K562 (cell line): Measurements from ENCODE around the gene GALNS.

Source experiments
- CHD1 ChIP-seq: fragments of 200-600 bp; sonication (generic); IDR thresholded peaks from one replicate; pipeline ENCODE4 v1.6.1; 2012; ENCODE audit warnings: mild to moderate bottlenecking, moderate library complexity, low read length, inconsistent platforms
- CTCF ChIP-seq, 3 experiments: IDR thresholded peaks in 2 of 3; conservative IDR thresholded peaks in 1 of 3; 2 replicates each; pipeline ENCODE4 v1.5.1; 2011 to 2012; ENCODE audit warnings: low read length in 3 of 3, mild to moderate bottlenecking in 3 of 3, control low read depth in 2 of 3, improper control_type of control experiment in 1 of 3, inconsistent platforms in 1 of 3, low read depth in 1 of 3, mixed read lengths in 1 of 3, moderate library complexity in 1 of 3; ENCODE audit not compliant: insufficient read depth in 2 of 3
- EZH2 ChIP-seq: IDR thresholded peaks from 2 replicates; pipeline ENCODE4 v1.6.1; 2012; ENCODE audit warnings: low read depth, mild to moderate bottlenecking, inconsistent platforms, low read length, borderline replicate concordance
- JUND ChIP-seq, 2 experiments: IDR thresholded peaks; 2 replicates in 1 of 2; 3 replicates in 1 of 2; pipeline ENCODE4 v1.6.1; 2011; ENCODE audit warnings: borderline replicate concordance in 2 of 2, low read depth in 2 of 2, low read length in 2 of 2, improper control_type of control experiment in 1 of 2, missing biosample characterization in 1 of 2, missing genetic modification characterization in 1 of 2, missing genetic modification reagents in 1 of 2
- KDM1A ChIP-seq, 2 experiments: fragments of 450-650 bp; IDR thresholded peaks; 2 replicates each; pipeline ENCODE4 v1.6.1; 2016; ENCODE audit warnings: mild to moderate bottlenecking in 2 of 2
- PCBP1 ChIP-seq: fragments of 200-400 bp; formaldehyde crosslinking; IDR thresholded peaks from 2 replicates; pipeline ENCODE4 v1.6.1; 2018; ENCODE audit warnings: mild to moderate bottlenecking, low read depth, low read length; ENCODE audit not compliant: poor library complexity, severe bottlenecking
- PRDM10 ChIP-seq: fragments of 450-650 bp; IDR thresholded peaks from 2 replicates; pipeline ENCODE4 v1.6.1; 2018; ENCODE audit not compliant: partially characterized antibody
- SMAD1 ChIP-seq: fragments of 150-350 bp; IDR thresholded peaks from 2 replicates; pipeline ENCODE4 v1.6.1; 2014; ENCODE audit warnings: low read length, low read depth; ENCODE audit not compliant: partially characterized antibody
- SMC3 ChIP-seq: conservative IDR thresholded peaks from 2 replicates; pipeline ENCODE4 v1.6.1; 2011; ENCODE audit warnings: low read depth, low read length, improper control_type of control experiment; ENCODE audit not compliant: insufficient read depth
- SREBF1 ChIP-seq: fragments of 150-350 bp; IDR thresholded peaks from 2 replicates; pipeline ENCODE4 v1.6.1; 2014; ENCODE audit warnings: antibody characterized with exemption, low read depth, low read length, borderline replicate concordance
- TCF3 ChIP-seq: sonication (generic); formaldehyde crosslinking; IDR thresholded peaks from 2 replicates; pipeline ENCODE4 v1.4.0; 2020; ENCODE audit warnings: mild to moderate bottlenecking, missing genetic modification reagents
- USF2 ChIP-seq: sonication (generic); formaldehyde crosslinking; IDR thresholded peaks from 2 replicates; pipeline ENCODE4 v1.5.0; 2020; ENCODE audit warnings: missing genetic modification reagents
- ZHX1 ChIP-seq: fragments of 150-350 bp; conservative IDR thresholded peaks from 2 replicates; pipeline ENCODE4 v1.6.1; 2014; ENCODE audit warnings: low read length

- TF ChIP-seq CTCF (IDR thresholded peaks at IDR 0.05 in 2 of 3, conservative IDR thresholded peaks at IDR 0.05 in 1 of 3; ENCODE audit: insufficient read depth in 2 of 3, low read depth in 1 of 3, low read length in 3 of 3), result no peak
- TF ChIP-seq SMAD1, result no peak
- TF ChIP-seq ZHX1, result no peak
- TF ChIP-seq KDM1A (IDR thresholded peaks at IDR 0.05), result no peak
- no peak for TF ChIP-seq SREBF1
- TF ChIP-seq SMC3, result no peak
- TF ChIP-seq CHD1, result no peak
- no peak for TF ChIP-seq TCF3 (CRISPR knock-in tag)
- no peak for TF ChIP-seq PRDM10
- no peak for TF ChIP-seq USF2 (CRISPR knock-in tag)
- no peak for TF ChIP-seq JUND (IDR thresholded peaks at IDR 0.05; ENCODE audit: borderline replicate concordance, low read depth, low read length)
- TF ChIP-seq JUND (tag; IDR thresholded peaks at IDR 0.05; ENCODE audit: borderline replicate concordance, low read depth, low read length), result no peak
- TF ChIP-seq EZH2, result no peak
- no peak for TF ChIP-seq PCBP1
Measured at GRCh38 chr16:88806491-88807111, 50.1 kb downstream of the GALNS start.
